GM12878 (cell line): ENCODE measurements around the gene TNNC2. TPM values are rescaled to one million over a fixed set of nuclear protein-coding genes. Genes with fewer than 3 reads are reported as not detected.

Experiments
- ATAC-seq: fragments of 200-7000 bp; cut with Tn5 transposase; 3 replicates; pipeline ENCODE4 v1.9.1; 2020; ENCODE audit warnings: mild to moderate bottlenecking, moderate library complexity
- BruUV-seq: library from RNA; stranded (reverse); fragments of 400-500 nt; replicated peaks from 2 replicates; lab custom pipeline; 2021; lab: Mats Ljungman, UMichigan
- CTCF ChIA-PET: fragments of 300-600 bp; sonication (Branson Sonifier 250); formaldehyde crosslinking; extraction: SDS; loops from one replicate; lab custom pipeline; 2021; ENCODE audit warnings: inconsistent platforms; lab: Yijun Ruan, JAX
- POLR2A ChIA-PET: fragments of 350-600 bp; formaldehyde crosslinking; extraction: SDS; loops from one replicate; lab custom pipeline; 2021; ENCODE audit warnings: inconsistent platforms; lab: Charles Lee
- RAD21 ChIA-PET: fragments of 300-600 bp; sonication (Branson Sonifier 250); formaldehyde crosslinking; loops from one replicate; lab custom pipeline; 2023; ENCODE audit warnings: antibody characterized with exemption; ENCODE audit not compliant: unreplicated experiment; lab: Charles Lee
- SMC1A ChIA-PET: fragments of 300-600 bp; sonication (Branson Sonifier 250); formaldehyde crosslinking; loops from one replicate; lab custom pipeline; 2023; ENCODE audit not compliant: unreplicated experiment, uncharacterized antibody; lab: Charles Lee
- DNase-seq: peaks from one replicate; pipeline ENCODE4 v3.0.0-alpha.2; 2011; ENCODE audit warnings: low read depth, low spot score
- FAIRE-seq: peaks from 3 replicates; lab custom pipeline; 2011; peaks lifted over from hg19 to GRCh38; lab: Jason Lieb, UNC
- H2AFZ ChIP-seq: 2 replicates; pipeline ENCODE4 v1.6.0; 2011; ENCODE audit warnings: low read depth, low read length, control low read depth; ENCODE audit not compliant: control insufficient read depth
- H3K27ac ChIP-seq: 2 replicates; pipeline ENCODE4 v1.5.1; 2011; ENCODE audit warnings: control low read depth; ENCODE audit not compliant: control insufficient read depth, insufficient read depth
- H3K27me3 ChIP-seq, 2 experiments: replicated peaks in 1 of 2; 2 replicates each; pipeline versions ENCODE4 v1.6.0 to v1.6.1; 2011; ENCODE audit warnings: low read length in 1 of 2; ENCODE audit not compliant: control insufficient read depth in 2 of 2, insufficient read depth in 2 of 2
- H3K36me3 ChIP-seq, 2 experiments: 2 replicates each; pipeline ENCODE4 v1.5.1; 2011; ENCODE audit warnings: low read length in 1 of 2; ENCODE audit not compliant: control insufficient read depth in 2 of 2, insufficient read depth in 2 of 2
- H3K4me1 ChIP-seq: 2 replicates; pipeline ENCODE4 v1.6.1; 2011; ENCODE audit warnings: mild to moderate bottlenecking, low read length, moderate library complexity, mixed read lengths; ENCODE audit not compliant: control insufficient read depth, insufficient read depth
- H3K4me2 ChIP-seq: 2 replicates; pipeline ENCODE4 v1.6.0; 2011; ENCODE audit warnings: control low read depth; ENCODE audit not compliant: control insufficient read depth, insufficient read depth
- H3K4me3 ChIP-seq: fragments of 200-600 bp; sonication (generic); 2 replicates; pipeline ENCODE4 v1.5.1; 2016
- H3K79me2 ChIP-seq: 2 replicates; pipeline ENCODE4 v1.6.0; 2011; ENCODE audit warnings: low read length; ENCODE audit not compliant: control insufficient read depth, insufficient read depth
- H3K9ac ChIP-seq: 2 replicates; pipeline ENCODE4 v1.8.0; 2011; ENCODE audit warnings: low read length, control low read depth, mixed read lengths; ENCODE audit not compliant: control insufficient read depth, insufficient read depth
- H3K9me3 ChIP-seq: replicated peaks from 3 replicates; pipeline ENCODE4 v1.5.1; 2011; ENCODE audit warnings: mild to moderate bottlenecking, low read length; ENCODE audit not compliant: control insufficient read depth, insufficient read depth
- H4K20me1 ChIP-seq: 2 replicates; pipeline ENCODE4 v1.6.0; 2011; ENCODE audit not compliant: control insufficient read depth, insufficient read depth
- CBX3 ChIP-seq: fragments of 200-600 bp; sonication (generic); IDR thresholded peaks from 2 replicates; pipeline ENCODE4 v1.6.1; 2016; ENCODE audit warnings: low read depth, borderline replicate concordance
- CHD1 ChIP-seq: IDR thresholded peaks from 2 replicates; pipeline ENCODE4 v1.6.1; 2012; ENCODE audit warnings: low read depth, low read length, improper control_type of control experiment
- CREM ChIP-seq: IDR thresholded peaks from 2 replicates; pipeline ENCODE4 v1.6.1; 2014; ENCODE audit warnings: antibody characterized with exemption, low read depth
- DPF2 ChIP-seq: fragments of 450-650 bp; IDR thresholded peaks from 2 replicates; pipeline ENCODE4 v1.6.1; 2017; ENCODE audit warnings: mild to moderate bottlenecking
- MEF2A ChIP-seq: IDR thresholded peaks from 2 replicates; pipeline ENCODE4 v1.6.1; 2011; ENCODE audit warnings: low read depth, mild to moderate bottlenecking, low read length, moderate library complexity; ENCODE audit not compliant: insufficient read depth
- PML ChIP-seq: IDR thresholded peaks from 2 replicates; pipeline ENCODE4 v1.6.1; 2012; ENCODE audit warnings: low read length, inconsistent platforms
- RCOR1 ChIP-seq: conservative IDR thresholded peaks from 2 replicates; pipeline ENCODE4 v1.6.1; 2012; ENCODE audit warnings: low read depth, low read length, improper control_type of control experiment
- WGBS: methylation state at CpG from one replicate; pipeline ENCODE4 v1.1.6; 2016; ENCODE audit warnings: low lambda C conversion rate; ENCODE audit not compliant: insufficient replicate concordance, insufficient coverage; ENCODE audit errors: missing lambda C conversion rate; 5-methylcytosine and 5-hydroxymethylcytosine counted together
- in situ Hi-C: fragments of 300-500 bp; cut with MboI; formaldehyde crosslinking; loops from 9 replicates; pipeline ENCODE4 v1.14.3; 2018; ENCODE audit warnings: mixed read lengths
- intact Hi-C: fragments of 100-400 bp; cut with micrococcal nuclease; formaldehyde crosslinking; loops from one replicate; pipeline ENCODE4 v1.14.2; 2022; ENCODE audit not compliant: unreplicated experiment
- polyA plus RNA-seq, 11 experiments: library from polyadenylated mRNA; depleted of rRNA in 4 of 11; unstranded in 6 of 11; stranded (reverse) in 5 of 11; fragments of >200 nt; fragmentation: Nextera tagmentation in 4 of 11; fragmentation: Illumina TruSeq in 1 of 11; extraction: Ambion mirVana in 4 of 11; extraction: Trizol in 1 of 11; gene quantifications; 1 replicate in 1 of 11; 2 replicates in 10 of 11; pipeline versions ENCODE4 v1.2.1 to v1.2.3, GENCODE V29; 2011 to 2016; ENCODE audit warnings: inconsistent platforms in 2 of 11, missing spikeins in 2 of 11, low read depth in 1 of 11
- total RNA-seq, 4 experiments: library from RNA; depleted of rRNA in 3 of 4; stranded (reverse); fragments of >200 nt in 3 of 4; fragmentation: Illumina TruSeq in 1 of 4; extraction: Trizol in 1 of 4; gene quantifications; 2 replicates each; pipeline versions ENCODE4 v1.2.1 to v1.2.3, GENCODE V29; 2013 to 2021
- TF ChIP-seq, protein P1 (sequence below): fragments of 450-650 bp; IDR thresholded peaks from 2 replicates; pipeline ENCODE4 v1.6.1; 2016; ENCODE audit warnings: mild to moderate bottlenecking, moderate library complexity, borderline replicate concordance
- TF ChIP-seq, protein P2 (sequence below): IDR thresholded peaks from 2 replicates; pipeline ENCODE4 v1.6.1; 2011; ENCODE audit warnings: low read depth, low read length, improper control_type of control experiment, borderline replicate concordance

The TNNC2 gene
- total and polyA plus RNA-seq, 10 of the 15 experiments (the other 5 are each of a cell fraction or from before 2014, with no cell fraction given) = 0.37 TPM; not detected in 9

DNA sequence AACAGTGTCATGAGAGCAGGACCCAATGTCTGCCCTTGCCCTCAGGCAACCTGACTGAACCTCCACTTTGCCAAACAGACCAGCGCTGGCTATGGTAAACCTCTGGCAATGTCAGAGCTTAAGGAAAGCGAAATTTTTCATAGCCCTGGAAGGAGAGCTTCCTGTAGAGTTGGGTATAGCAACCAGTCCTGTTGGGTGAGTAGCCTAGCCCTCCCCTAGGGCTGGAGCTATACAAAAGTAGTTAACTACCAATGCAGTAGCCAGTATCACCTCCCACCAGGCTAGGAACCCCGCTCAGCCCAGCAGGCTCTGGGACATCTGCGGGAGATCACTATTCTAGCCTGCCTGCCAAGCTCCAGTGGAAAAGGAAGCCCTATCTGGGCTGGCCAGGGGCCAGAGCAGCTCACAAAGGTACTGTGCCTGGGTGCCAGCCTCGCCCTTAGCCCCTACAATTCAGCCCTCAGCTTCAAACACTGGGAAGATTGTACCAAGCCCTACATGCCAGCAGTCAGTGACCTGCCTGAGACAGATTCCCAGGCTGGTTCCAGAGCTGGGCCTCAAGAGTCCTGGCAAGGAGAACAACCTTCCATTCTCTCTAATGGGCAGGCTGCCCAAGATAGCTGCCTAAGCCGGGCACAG, 43.3 kb downstream of the TNNC2 start:
- ATAC-seq = no peak

More for the DNA sequence above, 43.3 kb downstream of the TNNC2 start:
- Histone ChIP-seq H3K4me2 (no peak overlapping the region), H2AFZ (no peak overlapping the region)
- in situ Hi-C loops = no loop called here
- no peak for FAIRE-seq
- 65% methylated on average over 6 of the region's 6 CpGs for WGBS
- no TSS peak for BruUV-seq
- TF ChIP-seq, protein P1, sequence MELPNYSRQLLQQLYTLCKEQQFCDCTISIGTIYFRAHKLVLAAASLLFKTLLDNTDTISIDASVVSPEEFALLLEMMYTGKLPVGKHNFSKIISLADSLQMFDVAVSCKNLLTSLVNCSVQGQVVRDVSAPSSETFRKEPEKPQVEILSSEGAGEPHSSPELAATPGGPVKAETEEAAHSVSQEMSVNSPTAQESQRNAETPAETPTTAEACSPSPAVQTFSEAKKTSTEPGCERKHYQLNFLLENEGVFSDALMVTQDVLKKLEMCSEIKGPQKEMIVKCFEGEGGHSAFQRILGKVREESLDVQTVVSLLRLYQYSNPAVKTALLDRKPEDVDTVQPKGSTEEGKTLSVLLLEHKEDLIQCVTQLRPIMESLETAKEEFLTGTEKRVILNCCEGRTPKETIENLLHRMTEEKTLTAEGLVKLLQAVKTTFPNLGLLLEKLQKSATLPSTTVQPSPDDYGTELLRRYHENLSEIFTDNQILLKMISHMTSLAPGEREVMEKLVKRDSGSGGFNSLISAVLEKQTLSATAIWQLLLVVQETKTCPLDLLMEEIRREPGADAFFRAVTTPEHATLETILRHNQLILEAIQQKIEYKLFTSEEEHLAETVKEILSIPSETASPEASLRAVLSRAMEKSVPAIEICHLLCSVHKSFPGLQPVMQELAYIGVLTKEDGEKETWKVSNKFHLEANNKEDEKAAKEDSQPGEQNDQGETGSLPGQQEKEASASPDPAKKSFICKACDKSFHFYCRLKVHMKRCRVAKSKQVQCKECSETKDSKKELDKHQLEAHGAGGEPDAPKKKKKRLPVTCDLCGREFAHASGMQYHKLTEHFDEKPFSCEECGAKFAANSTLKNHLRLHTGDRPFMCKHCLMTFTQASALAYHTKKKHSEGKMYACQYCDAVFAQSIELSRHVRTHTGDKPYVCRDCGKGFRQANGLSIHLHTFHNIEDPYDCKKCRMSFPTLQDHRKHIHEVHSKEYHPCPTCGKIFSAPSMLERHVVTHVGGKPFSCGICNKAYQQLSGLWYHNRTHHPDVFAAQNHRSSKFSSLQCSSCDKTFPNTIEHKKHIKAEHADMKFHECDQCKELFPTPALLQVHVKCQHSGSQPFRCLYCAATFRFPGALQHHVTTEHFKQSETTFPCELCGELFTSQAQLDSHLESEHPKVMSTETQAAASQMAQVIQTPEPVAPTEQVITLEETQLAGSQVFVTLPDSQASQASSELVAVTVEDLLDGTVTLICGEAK = no peak
- no peak for TF ChIP-seq CREM
- no peak for TF ChIP-seq MEF2A
- no peak for TF ChIP-seq CHD1
- TF ChIP-seq DPF2 = no peak
- no peak for TF ChIP-seq RCOR1
- no peak for TF ChIP-seq CBX3
- no peak for TF ChIP-seq PML
- TF ChIP-seq, protein P2, sequence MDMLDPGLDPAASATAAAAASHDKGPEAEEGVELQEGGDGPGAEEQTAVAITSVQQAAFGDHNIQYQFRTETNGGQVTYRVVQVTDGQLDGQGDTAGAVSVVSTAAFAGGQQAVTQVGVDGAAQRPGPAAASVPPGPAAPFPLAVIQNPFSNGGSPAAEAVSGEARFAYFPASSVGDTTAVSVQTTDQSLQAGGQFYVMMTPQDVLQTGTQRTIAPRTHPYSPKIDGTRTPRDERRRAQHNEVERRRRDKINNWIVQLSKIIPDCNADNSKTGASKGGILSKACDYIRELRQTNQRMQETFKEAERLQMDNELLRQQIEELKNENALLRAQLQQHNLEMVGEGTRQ = no peak
- TF ChIP-seq, all 136 proteins: peak for 0
- no peak overlapping the region for H3K27ac ChIP-seq
- ChIA-PET CTCF (interaction anchor here (0.7 to 1.9 kb wide), 3 partner anchors 12 to 465 kb away, joined by 3 to 5 read pairs (median 3); no protein-coding TSS in a partner anchor), SMC1A (interaction anchor here (0.9 kb wide), 1 partner anchor 13 kb away, joined by 3 read pairs; no protein-coding TSS in a partner anchor), RAD21 (no interaction called here), POLR2A (no interaction called here)
- H3K4me3 ChIP-seq = no peak overlapping the region
- no peaks in the 10 kb centered on the region for H3K9me3 ChIP-seq
- no peaks in the 10 kb centered on the region for H3K79me2 ChIP-seq
- intact Hi-C loops = no loop called here
- H3K9ac ChIP-seq = no peak overlapping the region
- no peak for DNase-seq
- no peaks in the 10 kb centered on the region for H3K4me1 ChIP-seq
- H3K27me3 ChIP-seq = no peaks in the 10 kb centered on the region
- H4K20me1 ChIP-seq = no peaks in the 10 kb centered on the region
- H3K36me3 ChIP-seq = no peaks in the 10 kb centered on the region
